Astrocyte (in vitro differentiated cells and primary cell): ENCODE data around the gene PGA4.
"Not testable (repeated sequence)": the region's sequence is repeated elsewhere in the genome, so short reads cannot be mapped to it uniquely, and the experiment has no call there.

Source experiments
- EZH2 ChIP-seq: IDR thresholded peaks from 2 replicates; pipeline ENCODE4 v1.6.1; 2012; ENCODE audit warnings: mild to moderate bottlenecking, low read length, inconsistent platforms; ENCODE audit not compliant: insufficient read depth
- TF ChIP-seq, protein P1 (sequence below): IDR thresholded peaks from 2 replicates; pipeline ENCODE4 v1.5.1; 2011; ENCODE audit warnings: low read depth, mild to moderate bottlenecking, inconsistent platforms, low read length, moderate library complexity; ENCODE audit not compliant: insufficient read depth

DNA sequence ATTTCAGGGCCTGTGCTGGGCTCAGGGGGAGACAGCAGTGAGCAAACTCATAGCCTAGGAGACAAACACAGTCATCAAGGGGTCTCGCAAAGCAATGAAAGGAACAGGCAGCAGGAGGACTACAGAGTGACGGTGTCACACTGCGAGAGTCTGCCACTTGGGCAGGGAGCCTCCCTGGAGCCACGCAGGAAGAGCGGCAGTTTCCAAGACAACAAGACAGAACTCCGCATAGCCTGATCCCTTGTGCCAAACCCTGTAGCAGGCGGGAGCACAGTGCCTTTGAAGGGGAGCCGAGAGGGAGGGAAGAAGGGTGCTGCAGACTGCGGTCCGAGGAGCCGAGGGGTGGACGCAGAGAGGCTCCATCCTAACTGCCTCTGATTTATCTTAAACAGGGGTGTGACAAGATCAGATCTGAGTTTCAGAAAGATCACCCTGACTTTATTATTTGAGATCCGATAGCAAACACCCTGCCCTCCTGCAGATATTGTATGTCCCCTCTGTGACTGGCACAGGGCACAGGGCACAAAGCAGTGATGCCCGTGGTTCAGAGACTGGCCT lies 17.6 kb upstream of the PGA4 start:
- TF ChIP-seq, protein P1, sequence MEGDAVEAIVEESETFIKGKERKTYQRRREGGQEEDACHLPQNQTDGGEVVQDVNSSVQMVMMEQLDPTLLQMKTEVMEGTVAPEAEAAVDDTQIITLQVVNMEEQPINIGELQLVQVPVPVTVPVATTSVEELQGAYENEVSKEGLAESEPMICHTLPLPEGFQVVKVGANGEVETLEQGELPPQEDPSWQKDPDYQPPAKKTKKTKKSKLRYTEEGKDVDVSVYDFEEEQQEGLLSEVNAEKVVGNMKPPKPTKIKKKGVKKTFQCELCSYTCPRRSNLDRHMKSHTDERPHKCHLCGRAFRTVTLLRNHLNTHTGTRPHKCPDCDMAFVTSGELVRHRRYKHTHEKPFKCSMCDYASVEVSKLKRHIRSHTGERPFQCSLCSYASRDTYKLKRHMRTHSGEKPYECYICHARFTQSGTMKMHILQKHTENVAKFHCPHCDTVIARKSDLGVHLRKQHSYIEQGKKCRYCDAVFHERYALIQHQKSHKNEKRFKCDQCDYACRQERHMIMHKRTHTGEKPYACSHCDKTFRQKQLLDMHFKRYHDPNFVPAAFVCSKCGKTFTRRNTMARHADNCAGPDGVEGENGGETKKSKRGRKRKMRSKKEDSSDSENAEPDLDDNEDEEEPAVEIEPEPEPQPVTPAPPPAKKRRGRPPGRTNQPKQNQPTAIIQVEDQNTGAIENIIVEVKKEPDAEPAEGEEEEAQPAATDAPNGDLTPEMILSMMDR = not testable (repeated sequence)
- TF ChIP-seq EZH2 = not testable (repeated sequence)
